Uterus (tissue), 2 donors: ENCODE measurements around the gene ZNF423.

ENCODE experiments used
- POLR2A ChIP-seq, 2 donors: fragments of 450-650 bp; IDR thresholded peaks; one replicate each; pipeline ENCODE4 v1.6.1; 2016; ENCODE audit warnings: antibody characterized with exemption in 2 of 2, mild to moderate bottlenecking in 1 of 2, moderate library complexity in 1 of 2
- TF ChIP-seq, protein P1 (sequence below), 4 experiments: fragments of 200-600 bp in 2 of 4; fragments of 450-650 bp in 2 of 4; sonication (generic) in 2 of 4; IDR thresholded peaks; one replicate each; pipeline ENCODE4 v1.5.1; 2016 to 2019; ENCODE audit warnings: antibody characterized with exemption in 4 of 4, mild to moderate bottlenecking in 2 of 4, moderate library complexity in 1 of 4

DNA sequence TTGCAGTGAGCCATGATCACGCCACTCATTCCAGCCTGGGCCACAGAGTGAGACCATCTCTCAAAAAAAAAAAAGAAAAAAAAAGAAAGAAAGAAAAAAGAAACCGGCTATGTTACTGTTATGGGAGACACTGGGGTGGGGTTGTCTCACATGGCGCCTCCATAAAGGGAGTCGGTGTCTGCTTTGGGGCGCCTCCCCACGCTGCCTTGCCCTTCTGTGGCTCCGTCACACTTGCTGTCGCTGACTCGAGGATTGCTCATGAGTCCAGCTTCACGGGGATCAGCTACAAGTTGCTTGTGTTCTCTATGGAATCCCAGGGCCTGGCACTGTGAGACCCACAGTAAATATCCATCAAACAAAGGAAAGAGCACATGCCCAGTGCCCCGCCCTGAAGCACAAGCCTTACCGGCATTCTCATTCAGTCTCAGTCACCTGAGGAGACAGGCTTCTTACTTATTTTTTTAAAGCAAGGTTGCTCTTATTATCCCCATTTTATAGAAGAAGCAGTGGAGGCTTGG, 40.6 kb upstream of the ZNF423 start:
- TF ChIP-seq, protein P1, sequence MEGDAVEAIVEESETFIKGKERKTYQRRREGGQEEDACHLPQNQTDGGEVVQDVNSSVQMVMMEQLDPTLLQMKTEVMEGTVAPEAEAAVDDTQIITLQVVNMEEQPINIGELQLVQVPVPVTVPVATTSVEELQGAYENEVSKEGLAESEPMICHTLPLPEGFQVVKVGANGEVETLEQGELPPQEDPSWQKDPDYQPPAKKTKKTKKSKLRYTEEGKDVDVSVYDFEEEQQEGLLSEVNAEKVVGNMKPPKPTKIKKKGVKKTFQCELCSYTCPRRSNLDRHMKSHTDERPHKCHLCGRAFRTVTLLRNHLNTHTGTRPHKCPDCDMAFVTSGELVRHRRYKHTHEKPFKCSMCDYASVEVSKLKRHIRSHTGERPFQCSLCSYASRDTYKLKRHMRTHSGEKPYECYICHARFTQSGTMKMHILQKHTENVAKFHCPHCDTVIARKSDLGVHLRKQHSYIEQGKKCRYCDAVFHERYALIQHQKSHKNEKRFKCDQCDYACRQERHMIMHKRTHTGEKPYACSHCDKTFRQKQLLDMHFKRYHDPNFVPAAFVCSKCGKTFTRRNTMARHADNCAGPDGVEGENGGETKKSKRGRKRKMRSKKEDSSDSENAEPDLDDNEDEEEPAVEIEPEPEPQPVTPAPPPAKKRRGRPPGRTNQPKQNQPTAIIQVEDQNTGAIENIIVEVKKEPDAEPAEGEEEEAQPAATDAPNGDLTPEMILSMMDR (IDR thresholded peaks at IDR 0.05), result no peak
- TF ChIP-seq POLR2A (IDR thresholded peaks at IDR 0.05), result no peak
